Peyer's patch (tissue), 4 donors: Measurements from ENCODE around the gene CTNNBL1. TPM values are rescaled to one million over a fixed set of nuclear protein-coding genes. Genes with fewer than 3 reads are reported as not detected.

ENCODE experiments used
- DNase-seq, 3 donors: peaks; one replicate each; pipeline ENCODE4 v3.0.0-alpha.2; 2017 to 2019
- H3K27ac ChIP-seq, 4 donors: fragments of 200-600 bp; sonication (generic); one replicate each; pipeline ENCODE4 v1.5.1; 2016 to 2019
- H3K27me3 ChIP-seq, 2 donors: fragments of 200-600 bp; sonication (generic); one replicate each; pipeline ENCODE4 v1.5.1; 2019
- H3K36me3 ChIP-seq, 3 donors: fragments of 200-600 bp; sonication (generic); one replicate each; pipeline ENCODE4 v1.5.1; 2016 to 2019
- H3K4me1 ChIP-seq, 4 donors: fragments of 200-600 bp; sonication (generic); one replicate each; pipeline ENCODE4 v1.5.1; 2016 to 2019
- H3K4me3 ChIP-seq, 4 donors: fragments of 200-600 bp; sonication (generic); 1 replicate in 3 of 4; 2 replicates in 1 of 4; pipeline ENCODE4 v1.5.1; 2016 to 2019; ENCODE audit warnings: mild to moderate bottlenecking in 1 of 4
- H3K9me3 ChIP-seq, 4 donors: fragments of 200-600 bp; sonication (generic); one replicate each; pipeline ENCODE4 v1.5.1; 2016 to 2019; ENCODE audit warnings: mild to moderate bottlenecking in 1 of 4
- CTCF ChIP-seq, 6 experiments: fragments of 450-650 bp in 4 of 6; fragments of 200-600 bp in 2 of 6; sonication (generic) in 1 of 6; IDR thresholded peaks; one replicate each; pipeline ENCODE4 v1.5.1; 2017 to 2019; ENCODE audit warnings: antibody characterized with exemption in 6 of 6, mild to moderate bottlenecking in 3 of 6, moderate library complexity in 1 of 6
- POLR2A ChIP-seq, 2 donors: fragments of 450-650 bp; IDR thresholded peaks; one replicate each; pipeline ENCODE4 v1.5.1; 2017; ENCODE audit warnings: antibody characterized with exemption in 2 of 2, mild to moderate bottlenecking in 2 of 2, moderate library complexity in 2 of 2
- total RNA-seq, 4 donors: library from RNA; depleted of rRNA; stranded (reverse); fragments of >200 nt; gene quantifications; one replicate each; pipeline ENCODE4 v1.1.0, GENCODE V29; 2016

The CTNNBL1 gene
- total RNA-seq, 4 donors from 2014 or later, result 16.3 to 30.2 (median 23.6) TPM

GRCh38 chr20:37914367-37914671, 220.5 kb downstream of the CTNNBL1 start:
- Histone ChIP-seq H3K9me3 (no peaks in the 10 kb centered on the region), H3K27me3 (no peaks in the 10 kb centered on the region), H3K4me3 (peak overlapping the region in 2 of 4 donors; percentile 12 to 25), H3K4me1 (peaks cover 0 to 8% (median 0%) of the 10 kb centered on the region in 4 donors), H3K36me3 (no peaks in the 10 kb centered on the region), H3K27ac (no peak overlapping the region)
- TF ChIP-seq POLR2A (IDR thresholded peaks at IDR 0.05) (no peak), CTCF (IDR thresholded peaks at IDR 0.05) (no peak)
- DNase-seq, result no peak

- Histone ChIP-seq H3K36me3 (no peaks in the 10 kb centered on the region), H3K27ac (peak overlapping the region in 1 of 4 donors; percentile 34), H3K27me3 (no peaks in the 10 kb centered on the region), H3K4me1 (peaks cover 0 to 8% (median 0%) of the 10 kb centered on the region in 4 donors), H3K9me3 (no peaks in the 10 kb centered on the region), H3K4me3 (peak overlapping the region in 2 of 4 donors; percentile 12 to 25)
- DNase-seq, result no peak
- TF ChIP-seq CTCF (IDR thresholded peaks at IDR 0.05) (no peak), POLR2A (IDR thresholded peaks at IDR 0.05) (no peak)
These were observed 221.0 kb downstream of the CTNNBL1 start for GRCh38 chr20:37914672-37915433.

GRCh38 chr20:37915434-37915787, 221.6 kb downstream of the CTNNBL1 start:
- TF ChIP-seq POLR2A (IDR thresholded peaks at IDR 0.05), result no peak
- no peak for TF ChIP-seq CTCF (IDR thresholded peaks at IDR 0.05)
- peak overlapping the region in 1 of 4 donors; percentile 34 for H3K27ac ChIP-seq
- peak overlapping the region in 1 of 4 donors; percentile 12 for H3K4me3 ChIP-seq
- H3K27me3 ChIP-seq, result no peaks in the 10 kb centered on the region
- H3K4me1 ChIP-seq, result peaks cover 0 to 8% (median 0%) of the 10 kb centered on the region in 4 donors
- H3K36me3 ChIP-seq, result no peaks in the 10 kb centered on the region
- no peak for DNase-seq
- H3K9me3 ChIP-seq, result no peaks in the 10 kb centered on the region

GRCh38 chr20:37915800-37916570, 222.2 kb downstream of the CTNNBL1 start:
- Histone ChIP-seq H3K36me3 (no peaks in the 10 kb centered on the region), H3K4me1 (peaks cover 0 to 8% (median 0%) of the 10 kb centered on the region in 4 donors), H3K27me3 (no peaks in the 10 kb centered on the region), H3K4me3 (no peak overlapping the region), H3K27ac (no peak overlapping the region), H3K9me3 (no peaks in the 10 kb centered on the region)
- no peak for DNase-seq
- TF ChIP-seq CTCF (IDR thresholded peaks at IDR 0.05), result no peak
- TF ChIP-seq POLR2A (IDR thresholded peaks at IDR 0.05), result no peak

GRCh38 chr20:37917461-37917860, 223.6 kb downstream of the CTNNBL1 start:
- Histone ChIP-seq H3K4me3 (no peak overlapping the region), H3K27ac (no peak overlapping the region), H3K36me3 (no peaks in the 10 kb centered on the region), H3K27me3 (no peaks in the 10 kb centered on the region), H3K9me3 (no peaks in the 10 kb centered on the region), H3K4me1 (peaks cover 0 to 8% (median 0%) of the 10 kb centered on the region in 4 donors)
- DNase-seq, result no peak
- TF ChIP-seq POLR2A (IDR thresholded peaks at IDR 0.05), result no peak
- no peak for TF ChIP-seq CTCF (IDR thresholded peaks at IDR 0.05)
